OCI-LY1 (cell line): ENCODE measurements around the gene MAP7.

Source experiments
- CTCF ChIP-seq: fragments of 200-600 bp; sonication (generic), shearing (Covaris generic); IDR thresholded peaks from 2 replicates; pipeline ENCODE4 v1.5.1; 2017; ENCODE audit warnings: mild to moderate bottlenecking, antibody characterized with exemption, low read length, moderate library complexity, mixed read lengths
- EZH2 ChIP-seq: fragments of 200-600 bp; sonication (generic), shearing (Covaris generic); IDR thresholded peaks from 2 replicates; pipeline ENCODE4 v1.8.0; 2017; ENCODE audit warnings: borderline replicate concordance, mixed run types, mild to moderate bottlenecking, antibody characterized with exemption, low read length, moderate library complexity, mixed read lengths

- TF ChIP-seq CTCF: no peak
- no peak for TF ChIP-seq EZH2
These were observed 153.3 kb downstream of the MAP7 start for GRCh38 chr6:136396908-136397307.
